Keratinocyte (primary cell): ENCODE measurements around the gene PIGH. TPM values are rescaled to one million over a fixed set of nuclear protein-coding genes. Genes with fewer than 3 reads are reported as not detected.

ENCODE experiments used
- DNase-seq: peaks from one replicate; pipeline ENCODE4 v3.0.0-alpha.2; 2011; ENCODE audit warnings: low read depth, missing footprints, low spot score
- FAIRE-seq: peaks from 2 replicates; lab custom pipeline; 2011; peaks lifted over from hg19 to GRCh38; lab: Jason Lieb, UNC
- H2AFZ ChIP-seq: 2 replicates; pipeline ENCODE4 v1.6.0; 2012; ENCODE audit warnings: low read length, control low read depth, inconsistent platforms; ENCODE audit not compliant: control insufficient read depth
- H3K27ac ChIP-seq: 2 replicates; pipeline ENCODE4 v1.5.1; 2011; ENCODE audit warnings: low read length; ENCODE audit not compliant: control insufficient read depth, insufficient read depth
- H3K27me3 ChIP-seq: 3 replicates; pipeline ENCODE4 v1.6.0; 2011; ENCODE audit warnings: low read length; ENCODE audit not compliant: control insufficient read depth, insufficient read depth; ENCODE audit errors: extremely low read depth
- H3K36me3 ChIP-seq, 2 experiments: 2 replicates in 1 of 2; 3 replicates in 1 of 2; pipeline ENCODE4 v1.5.1; 2011; ENCODE audit warnings: low read length in 2 of 2, mild to moderate bottlenecking in 1 of 2; ENCODE audit not compliant: control insufficient read depth in 2 of 2, insufficient read depth in 2 of 2; ENCODE audit errors: extremely low read depth in 1 of 2
- H3K4me1 ChIP-seq: 3 replicates; pipeline ENCODE4 v1.5.1; 2011; ENCODE audit warnings: low read length; ENCODE audit not compliant: control insufficient read depth, insufficient read depth; ENCODE audit errors: extremely low read depth
- H3K4me2 ChIP-seq: 3 replicates; pipeline ENCODE4 v1.6.0; 2011; ENCODE audit warnings: low read depth, low read length; ENCODE audit not compliant: control insufficient read depth, insufficient read depth; ENCODE audit errors: extremely low read depth
- H3K4me3 ChIP-seq, 3 experiments: fragments of 200-600 bp in 1 of 3; sonication (generic) in 1 of 3; 2 replicates in 2 of 3; 3 replicates in 1 of 3; pipeline ENCODE4 v1.5.1; 2011 to 2016; ENCODE audit warnings: low read length in 3 of 3, mild to moderate bottlenecking in 3 of 3, control low read depth in 2 of 3, inconsistent platforms in 1 of 3, low read depth in 1 of 3, mixed read lengths in 1 of 3, mixed run types in 1 of 3, moderate library complexity in 1 of 3; ENCODE audit not compliant: control insufficient read depth in 2 of 3, insufficient read depth in 2 of 3; ENCODE audit errors: extremely low read depth in 1 of 3
- H3K79me2 ChIP-seq: 2 replicates; pipeline ENCODE4 v1.6.0; 2012; ENCODE audit warnings: low read length; ENCODE audit not compliant: control insufficient read depth, insufficient read depth
- H3K9ac ChIP-seq: 3 replicates; pipeline ENCODE4 v1.6.0; 2011; ENCODE audit warnings: low read length; ENCODE audit not compliant: control insufficient read depth, insufficient read depth; ENCODE audit errors: extremely low read depth
- H3K9me1 ChIP-seq: 3 replicates; pipeline ENCODE4 v1.6.0; 2011; ENCODE audit warnings: low read length; ENCODE audit not compliant: control insufficient read depth, insufficient read depth; ENCODE audit errors: extremely low read depth
- H3K9me3 ChIP-seq: 2 replicates; pipeline ENCODE4 v1.5.1; 2012; ENCODE audit warnings: low read depth, low read length; ENCODE audit not compliant: control insufficient read depth
- H4K20me1 ChIP-seq: 3 replicates; pipeline ENCODE4 v1.6.0; 2011; ENCODE audit warnings: low read length; ENCODE audit not compliant: control insufficient read depth, insufficient read depth; ENCODE audit errors: extremely low read depth
- CTCF ChIP-seq, 3 experiments: IDR thresholded peaks in 1 of 3; conservative IDR thresholded peaks in 1 of 3; optimal IDR thresholded peaks in 1 of 3; 2 replicates in 2 of 3; 3 replicates in 1 of 3; pipeline versions ENCODE3 to v1.5.1; 2011; ENCODE audit warnings: low read length in 3 of 3, mild to moderate bottlenecking in 3 of 3, moderate library complexity in 2 of 3, control low read depth in 1 of 3, inconsistent platforms in 1 of 3; ENCODE audit not compliant: insufficient read depth in 2 of 3; ENCODE audit errors: extremely low read depth in 1 of 3
- EZH2 ChIP-seq: IDR thresholded peaks from one replicate; pipeline ENCODE4 v1.6.1; 2012; ENCODE audit warnings: inconsistent platforms, mild to moderate bottlenecking, low read length, moderate library complexity
- dilution Hi-C: fragments of 300-500 bp; cut with MboI; formaldehyde crosslinking; loops from one replicate; pipeline ENCODE4 v1.7.0; 2020; ENCODE audit warnings: low sequenced_read_pairs; ENCODE audit not compliant: extremely low pct_ligation_motif_present
- polyA plus RNA-seq, 5 experiments: library from polyadenylated mRNA; depleted of rRNA in 3 of 5; stranded (reverse) in 3 of 5; stranded (forward) in 1 of 5; unstranded in 1 of 5; fragments of >200 nt; gene quantifications; 1 replicate in 1 of 5; 2 replicates in 3 of 5; 3 replicates in 1 of 5; pipeline versions ENCODE4 v1.2.1 to v1.2.3, GENCODE V29; 2011 to 2012; ENCODE audit warnings: missing spikeins in 2 of 5, low read depth in 1 of 5, low replicate concordance in 1 of 5

The PIGH gene
- polyA plus RNA-seq, 1 donor (not counting 4 experiments of a cell fraction or from before 2014, with no cell fraction given): 29.9 TPM

GRCh38 chr14:67577181-67577808 lies 22.8 kb downstream of the PIGH start:
- DNase-seq (no peak), FAIRE-seq (no peak)
- no peaks in the 10 kb centered on the region for H3K4me1 ChIP-seq
- TF ChIP-seq EZH2 (no peak), CTCF (optimal IDR thresholded peaks at IDR 0.05 in 1 of 3, IDR thresholded peaks at IDR 0.05 in 1 of 3, conservative IDR thresholded peaks at IDR 0.05 in 1 of 3; ENCODE audit: extremely low read depth in 1 of 3, insufficient read depth in 2 of 3, low read length in 3 of 3) (no peak)
- H3K27ac ChIP-seq: no peak overlapping the region
- no peaks in the 10 kb centered on the region for H4K20me1 ChIP-seq
- H3K9me3 ChIP-seq: no peaks in the 10 kb centered on the region
- H3K79me2 ChIP-seq: no peaks in the 10 kb centered on the region
- H3K9ac ChIP-seq: no peak overlapping the region
- no peaks in the 10 kb centered on the region for H3K27me3 ChIP-seq
- H3K36me3 ChIP-seq: peaks cover 0 to 11% of the 10 kb centered on the region in 2 experiments
- no peaks in the 10 kb centered on the region for H3K9me1 ChIP-seq
- dilution Hi-C loops: no loop called here
- H3K4me3 ChIP-seq: no peak overlapping the region
- H3K4me2 ChIP-seq: no peak overlapping the region
- no peak overlapping the region for H2AFZ ChIP-seq

DNA sequence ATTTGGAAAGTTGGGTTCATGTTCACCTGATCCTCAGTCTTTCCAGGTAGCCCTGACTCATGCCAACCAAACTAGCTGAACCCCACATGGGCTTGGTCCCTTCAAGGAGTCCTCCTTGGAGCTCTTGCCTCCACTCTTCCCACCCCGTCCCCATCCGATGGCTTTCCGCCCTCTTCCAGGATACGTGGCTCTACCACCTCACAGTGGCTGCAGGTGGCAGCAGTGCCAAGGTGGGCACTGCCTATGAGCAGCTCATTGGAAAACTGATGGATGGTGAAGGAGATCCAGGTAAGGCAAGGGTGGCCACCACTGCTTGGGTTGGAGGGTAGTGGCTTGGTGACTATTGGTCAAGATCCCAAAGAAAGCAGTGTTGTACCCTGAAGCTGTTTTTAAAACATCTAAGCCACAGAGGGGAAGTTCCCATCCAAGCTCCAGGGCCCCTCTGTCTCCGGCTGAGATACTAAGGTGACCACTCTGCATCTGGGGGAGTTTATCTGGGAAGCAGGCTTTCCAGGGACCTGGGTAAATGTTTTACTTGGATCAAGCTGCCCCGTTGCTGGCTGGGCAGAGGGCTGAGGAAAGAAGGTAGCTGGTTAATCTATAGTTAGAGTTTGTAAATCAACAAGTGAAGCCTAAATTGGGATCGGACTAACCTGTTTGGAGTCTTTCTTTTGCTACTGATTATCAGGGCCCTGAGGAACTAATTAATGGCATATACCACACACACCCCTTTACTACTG lies 23.7 kb downstream of the PIGH start:
- H3K9me3 ChIP-seq: no peaks in the 10 kb centered on the region
- H3K79me2 ChIP-seq: no peaks in the 10 kb centered on the region
- FAIRE-seq (no peak), DNase-seq (no peak)
- no peaks in the 10 kb centered on the region for H3K4me1 ChIP-seq
- no peaks in the 10 kb centered on the region for H4K20me1 ChIP-seq
- dilution Hi-C loops: no loop called here
- H3K4me2 ChIP-seq: no peak overlapping the region
- no peaks in the 10 kb centered on the region for H3K27me3 ChIP-seq
- H3K36me3 ChIP-seq: peaks cover 0 to 11% of the 10 kb centered on the region in 2 experiments
- H3K9me1 ChIP-seq: no peaks in the 10 kb centered on the region
- no peak overlapping the region for H2AFZ ChIP-seq
- no peak for TF ChIP-seq EZH2
- TF ChIP-seq CTCF (optimal IDR thresholded peaks at IDR 0.05 in 1 of 3, IDR thresholded peaks at IDR 0.05 in 1 of 3, conservative IDR thresholded peaks at IDR 0.05 in 1 of 3; ENCODE audit: extremely low read depth in 1 of 3, insufficient read depth in 2 of 3, low read length in 3 of 3): peak in 1 of 3 experiments; percentile 1
- H3K27ac ChIP-seq: no peak overlapping the region
- H3K9ac ChIP-seq: no peak overlapping the region
- H3K4me3 ChIP-seq: no peak overlapping the region
